GM18511 (cell line): ENCODE measurements around the gene CCDC169.
"Not testable (repeated sequence)": the region's sequence is repeated elsewhere in the genome, so short reads cannot be mapped to it uniquely, and the experiment has no call there.

ENCODE experiments used
- ATAC-seq: cut with Tn5 transposase; IDR thresholded peaks from one replicate; pipeline ENCODE4 v1.9.1; 2021; ENCODE audit warnings: mild to moderate bottlenecking, moderate library complexity; ENCODE audit not compliant: unreplicated experiment

Gene CCDC169

GRCh38 chr13:36319793-36320192 lies 22.2 kb upstream of the CCDC169 start:
- not testable (repeated sequence) for ATAC-seq

GRCh38 chr13:36313047-36313969 lies 15.7 kb upstream of the CCDC169 start:
- ATAC-seq = no peak

DNA sequence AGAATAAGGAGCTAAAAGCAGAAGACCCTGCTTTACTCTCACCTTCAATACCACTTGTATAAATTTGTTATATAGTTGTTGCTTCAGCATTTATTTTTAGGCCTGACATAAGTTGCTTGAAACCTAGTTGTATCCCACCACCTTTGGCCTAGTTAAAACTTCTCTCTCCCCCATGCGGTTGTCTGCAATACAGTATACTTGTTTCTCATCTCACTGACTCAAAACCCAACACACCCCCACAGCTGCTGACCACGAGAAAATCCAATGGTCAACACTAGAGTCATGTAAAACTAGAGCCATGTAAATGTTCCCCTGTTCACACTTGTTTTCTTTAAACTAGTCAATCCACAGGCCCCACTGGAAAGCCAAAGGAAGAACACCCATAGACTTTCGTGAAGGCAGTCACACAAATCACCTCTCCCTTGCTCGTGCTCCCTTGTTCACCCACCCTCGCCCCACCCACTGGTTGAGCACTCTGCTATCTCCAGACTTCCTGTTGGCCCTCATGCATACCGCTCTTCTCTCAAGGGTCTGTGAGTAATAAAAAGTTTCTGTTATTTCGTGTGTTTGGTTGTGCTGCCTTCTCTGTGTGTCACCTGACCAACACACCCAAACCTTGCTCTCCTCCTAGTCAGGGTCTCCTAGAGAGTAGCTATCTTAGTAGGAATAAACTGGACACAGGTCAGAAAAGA lies 12.9 kb upstream of the CCDC169 start:
- no peak for ATAC-seq

GRCh38 chr13:36302289-36302688 lies 4.7 kb upstream of the CCDC169 start:
- ATAC-seq = no peak

- not testable (repeated sequence) for ATAC-seq
Measured at GRCh38 chr13:36299469-36299868, 1.9 kb upstream of the CCDC169 start.

- no peak for ATAC-seq
Measured at GRCh38 chr13:36298535-36299068, 988 bp upstream of the CCDC169 start.

DNA sequence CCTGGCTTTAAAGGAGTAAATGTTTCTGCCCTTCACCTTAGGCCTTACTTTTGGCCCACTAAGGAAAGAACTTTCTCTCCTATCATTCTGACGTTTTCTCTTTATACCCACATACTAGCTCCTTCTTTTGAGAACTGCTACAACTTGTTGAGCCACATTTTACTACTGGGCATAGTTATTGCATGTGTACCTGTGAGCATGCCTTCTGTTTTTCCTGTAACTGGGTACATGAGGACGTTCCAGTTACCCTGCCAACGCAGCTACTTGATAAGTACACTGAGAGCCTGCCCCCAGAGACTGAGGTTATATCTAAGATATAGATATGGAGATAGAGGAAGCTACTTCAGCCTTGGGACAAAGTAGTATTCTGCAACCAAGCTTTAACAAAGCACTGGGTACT lies 3.5 kb downstream of the CCDC169 start:
- no peak for ATAC-seq

- ATAC-seq = no peak
Measured at GRCh38 chr13:36293497-36293896, 4.1 kb downstream of the CCDC169 start.

GRCh38 chr13:36288794-36289391 lies 8.7 kb downstream of the CCDC169 start:
- no peak for ATAC-seq

DNA sequence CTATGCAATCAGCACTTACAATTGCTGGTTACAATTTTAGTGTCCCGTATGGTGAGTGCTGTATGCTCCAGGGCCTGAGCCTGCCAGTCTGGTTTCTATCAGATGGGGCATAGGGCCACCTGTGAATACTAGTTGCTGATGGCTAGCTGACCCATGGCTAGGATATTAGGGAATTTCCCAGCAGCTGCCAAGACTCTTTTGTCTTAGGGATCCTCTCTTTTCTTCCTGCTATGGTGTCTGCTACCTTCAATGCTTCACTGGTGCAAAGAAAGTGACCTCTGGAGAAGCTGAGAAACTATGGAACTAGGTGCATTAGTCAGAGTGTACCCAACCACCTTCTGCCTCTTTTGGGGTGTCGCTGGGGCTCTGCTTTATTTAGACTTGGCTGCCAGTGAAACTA lies 11.6 kb downstream of the CCDC169 start:
- ATAC-seq = no peak

DNA sequence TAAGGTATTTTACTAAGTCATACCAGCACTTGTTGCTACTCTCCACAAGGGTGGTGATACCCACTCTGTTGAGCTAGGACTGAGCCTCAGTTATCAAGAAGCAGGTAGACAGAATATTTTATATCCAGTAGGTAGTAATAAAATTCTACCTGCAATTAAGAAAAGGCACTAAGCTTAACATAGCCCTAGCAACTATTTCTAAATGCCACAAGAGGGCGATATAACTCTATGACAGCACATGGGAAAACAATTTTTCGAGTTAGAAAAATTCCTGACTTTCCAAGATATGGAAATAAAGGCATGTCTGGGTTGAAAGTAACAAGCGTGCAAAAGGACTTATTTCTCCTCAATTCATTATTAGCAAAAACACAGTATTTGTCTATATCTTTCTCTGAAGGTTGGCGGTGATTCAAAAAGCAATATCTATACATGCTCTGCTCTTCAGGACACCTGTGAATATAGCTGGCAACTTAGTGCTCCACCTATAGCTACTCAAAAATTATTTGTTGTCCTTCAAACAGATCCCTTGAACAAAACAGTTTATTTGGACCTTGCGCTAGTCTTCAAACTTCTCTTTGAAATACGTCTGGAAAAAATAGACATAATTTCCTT lies 14.7 kb downstream of the CCDC169 start:
- no peak for ATAC-seq

GRCh38 chr13:36275190-36276002 lies 22.2 kb downstream of the CCDC169 start:
- no peak for ATAC-seq

DNA sequence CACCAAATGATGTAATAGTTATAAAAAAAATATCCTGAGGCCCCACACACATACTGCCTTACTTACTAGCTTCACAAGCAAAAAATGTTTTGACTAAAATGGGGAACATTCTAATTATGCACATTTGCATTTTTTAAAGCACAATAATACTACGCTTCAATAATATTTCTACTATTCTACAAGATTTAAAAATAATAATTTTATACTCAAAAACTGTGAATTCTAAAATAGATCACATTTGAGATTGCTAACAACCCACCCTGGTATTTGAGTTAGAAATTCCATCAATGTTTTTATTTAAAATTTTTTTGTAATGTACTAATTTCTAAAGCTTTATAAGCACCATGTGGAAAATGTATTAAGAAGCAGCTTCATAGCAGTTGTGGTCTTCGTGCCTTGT lies 24.2 kb downstream of the CCDC169 start:
- no peak for ATAC-seq

- no peak for ATAC-seq
Measured at GRCh38 chr13:36261976-36262375, 35.6 kb downstream of the CCDC169 start.

DNA sequence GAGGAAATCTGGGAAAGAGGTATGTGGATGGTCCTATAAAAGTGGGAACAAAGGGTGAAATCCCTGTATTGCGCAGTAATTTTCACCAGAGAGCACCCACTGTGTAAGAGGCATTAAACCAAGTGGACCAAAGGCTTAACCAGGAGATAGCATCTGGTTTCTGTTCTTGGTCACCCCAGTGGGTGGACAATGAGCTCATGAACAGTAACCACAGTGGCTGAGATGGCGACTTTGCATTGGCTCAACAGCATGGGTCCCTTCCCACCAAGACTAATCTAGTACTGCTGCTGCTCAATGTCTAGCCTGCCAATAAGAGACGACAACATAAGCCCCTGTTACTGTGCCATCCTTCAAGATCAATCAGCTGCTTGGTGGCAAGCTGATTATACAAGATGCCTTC lies 36.6 kb downstream of the CCDC169 start:
- no peak for ATAC-seq

GRCh38 chr13:36259361-36260137 lies 38.1 kb downstream of the CCDC169 start:
- no peak for ATAC-seq

DNA sequence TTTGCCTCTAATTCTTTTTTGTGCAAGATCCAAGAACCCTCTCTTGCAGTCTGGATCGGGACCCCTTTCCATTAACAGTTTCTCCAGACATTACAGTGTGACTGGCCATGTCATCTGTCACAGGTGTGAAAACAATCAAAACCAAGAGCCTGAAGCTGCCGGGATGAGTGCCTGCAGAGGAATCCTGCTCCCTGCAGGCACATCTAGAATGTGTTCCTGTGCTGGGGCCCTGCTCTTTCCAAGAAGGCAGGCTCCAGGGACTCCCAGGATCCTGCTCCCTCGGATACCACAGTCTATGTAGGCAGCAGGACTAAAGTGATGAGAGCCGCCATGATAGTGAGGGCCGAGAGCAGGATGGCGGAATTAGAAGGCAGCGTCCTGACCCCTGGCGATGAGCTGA lies 38.8 kb downstream of the CCDC169 start:
- ATAC-seq = no peak

DNA sequence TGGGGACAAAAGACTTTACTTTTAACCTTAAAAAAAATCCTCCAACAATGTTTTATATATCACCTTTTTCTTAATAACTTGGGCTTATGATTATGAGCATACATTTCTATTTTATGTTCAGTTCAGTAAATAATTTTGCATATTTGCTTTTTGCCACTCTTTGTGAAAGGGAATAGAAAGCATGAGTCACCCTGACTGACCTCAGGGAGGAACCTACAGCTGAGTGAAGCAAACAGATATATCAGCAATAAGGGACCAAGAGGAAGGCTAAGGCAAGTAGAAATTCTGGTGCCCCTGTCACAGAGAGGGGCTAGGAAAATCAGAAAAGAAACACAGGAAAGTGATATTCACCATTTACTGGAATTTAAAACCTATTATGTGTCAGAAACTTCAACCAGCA lies 46.1 kb downstream of the CCDC169 start:
- no peak for ATAC-seq

DNA sequence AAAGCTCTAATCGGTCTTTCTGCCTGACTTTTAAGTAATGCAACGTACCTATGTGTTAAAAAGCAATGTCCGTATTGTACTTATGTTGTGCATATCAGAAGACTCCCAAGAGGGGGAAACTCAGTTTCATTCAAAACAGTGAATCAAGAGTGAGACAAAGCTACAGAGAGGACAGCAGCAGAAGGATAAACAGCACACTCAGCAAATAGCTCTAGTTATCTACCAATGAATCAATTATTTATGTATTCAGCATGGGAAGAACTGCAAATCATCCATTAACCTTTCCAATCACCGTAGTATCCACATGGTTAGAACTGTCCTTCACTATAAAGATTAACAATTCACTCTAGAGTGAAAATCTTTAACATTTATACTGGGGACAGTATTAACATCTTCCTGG lies 46.6 kb downstream of the CCDC169 start:
- no peak for ATAC-seq
